Endothelial cell of umbilical vein (primary cell): ENCODE results near the gene OR2Z1. TPM values are rescaled to one million over a fixed set of nuclear protein-coding genes. Genes with fewer than 3 reads are reported as not detected.

Experiments
- BruUV-seq: library from RNA; stranded (reverse); fragments of 400-500 nt; replicated peaks from 2 replicates; lab custom pipeline; 2021; lab: Mats Ljungman, UMichigan
- CTCF ChIA-PET: fragments of 300-600, 350-600 bp; sonication (Branson Sonifier 250); formaldehyde crosslinking; loops from one replicate; lab custom pipeline; 2021; ENCODE audit warnings: antibody characterized with exemption, inconsistent platforms; lab: Charles Lee
- POLR2A ChIA-PET: fragments of 300-600, 350-600 bp; sonication (Branson Sonifier 250); formaldehyde crosslinking; loops from one replicate; lab custom pipeline; 2021; ENCODE audit warnings: antibody characterized with exemption, inconsistent platforms; lab: Charles Lee
- DNase-seq: peaks from one replicate; pipeline ENCODE4 v3.0.0-alpha.2; 2011; ENCODE audit warnings: low read depth, low spot score
- FAIRE-seq: peaks from 2 replicates; lab custom pipeline; 2011; peaks lifted over from hg19 to GRCh38; lab: Jason Lieb, UNC
- H2AFZ ChIP-seq: 2 replicates; pipeline ENCODE4 v1.6.0; 2012; ENCODE audit warnings: low read depth, low read length, control low read depth, inconsistent platforms
- H3K27ac ChIP-seq: 2 replicates; pipeline ENCODE4 v1.5.1; 2011; ENCODE audit warnings: low read depth, mild to moderate bottlenecking, control low read depth, low read length, moderate library complexity; ENCODE audit not compliant: insufficient read depth
- H3K27me3 ChIP-seq, 2 experiments: 2 replicates each; pipeline versions ENCODE4 v1.6.0 to v1.6.1; 2011; ENCODE audit warnings: low read length in 2 of 2, mixed read lengths in 1 of 2; ENCODE audit not compliant: control insufficient read depth in 2 of 2, insufficient read depth in 2 of 2
- H3K36me3 ChIP-seq, 2 experiments: 2 replicates in 1 of 2; 3 replicates in 1 of 2; pipeline ENCODE4 v1.5.1; 2011; ENCODE audit warnings: low read length in 2 of 2, mild to moderate bottlenecking in 1 of 2, moderate library complexity in 1 of 2; ENCODE audit not compliant: control insufficient read depth in 2 of 2, insufficient read depth in 2 of 2; ENCODE audit errors: extremely low read depth in 1 of 2
- H3K4me1 ChIP-seq: 3 replicates; pipeline ENCODE4 v1.5.1; 2011; ENCODE audit warnings: mild to moderate bottlenecking, low read length; ENCODE audit not compliant: control insufficient read depth, insufficient read depth; ENCODE audit errors: extremely low read depth
- H3K4me2 ChIP-seq: 2 replicates; pipeline ENCODE4 v1.6.1; 2011; ENCODE audit warnings: low read length, control low read depth, mixed read lengths; ENCODE audit not compliant: insufficient read depth
- H3K4me3 ChIP-seq, 3 experiments: fragments of 200-600 bp in 1 of 3; sonication (generic), shearing (Covaris generic) in 1 of 3; replicated peaks in 1 of 3; 2 replicates each; pipeline ENCODE4 v1.5.1; 2011 to 2016; ENCODE audit warnings: control low read depth in 3 of 3, low read length in 3 of 3, mild to moderate bottlenecking in 2 of 3, inconsistent platforms in 1 of 3, low read depth in 1 of 3, moderate library complexity in 1 of 3; ENCODE audit not compliant: insufficient read depth in 1 of 3
- H3K79me2 ChIP-seq: 2 replicates; pipeline ENCODE4 v1.6.0; 2012; ENCODE audit warnings: low read length, inconsistent platforms; ENCODE audit not compliant: control insufficient read depth, insufficient read depth
- H3K9ac ChIP-seq: replicated peaks from 2 replicates; pipeline ENCODE3; 2011; ENCODE audit warnings: low read length, control low read depth; ENCODE audit not compliant: insufficient read depth; ENCODE audit errors: extremely low read depth
- H3K9me1 ChIP-seq: replicated peaks from 3 replicates; pipeline ENCODE4 v1.6.0; 2011; ENCODE audit warnings: mild to moderate bottlenecking, low read length; ENCODE audit not compliant: control insufficient read depth, insufficient read depth; ENCODE audit errors: extremely low read depth
- H3K9me3 ChIP-seq: replicated peaks from 2 replicates; pipeline ENCODE4 v1.5.1; 2012; ENCODE audit warnings: low read length, inconsistent platforms; ENCODE audit not compliant: control insufficient read depth, insufficient read depth
- H4K20me1 ChIP-seq: replicated peaks from 2 replicates; pipeline ENCODE3; 2011; ENCODE audit warnings: mild to moderate bottlenecking, low read length; ENCODE audit not compliant: control insufficient read depth, insufficient read depth; ENCODE audit errors: extremely low read depth
- CTCF ChIP-seq, 2 donors: IDR thresholded peaks; 1 replicate in 1 of 2; 2 replicates in 1 of 2; pipeline ENCODE4 v1.5.1; 2011; ENCODE audit warnings: low read length in 2 of 2, mild to moderate bottlenecking in 2 of 2, moderate library complexity in 2 of 2, control low read depth in 1 of 2, inconsistent platforms in 1 of 2, low read depth in 1 of 2; ENCODE audit not compliant: insufficient read depth in 1 of 2; ENCODE audit errors: extremely low read depth in 1 of 2
- EZH2 ChIP-seq: IDR thresholded peaks from 2 replicates; pipeline ENCODE4 v1.6.1; 2012; ENCODE audit warnings: borderline replicate concordance, low read depth, mild to moderate bottlenecking, moderate library complexity, low read length, inconsistent platforms; ENCODE audit not compliant: severe bottlenecking
- FOS ChIP-seq: IDR thresholded peaks from 2 replicates; pipeline ENCODE4 v1.6.1; 2011; ENCODE audit warnings: mild to moderate bottlenecking, low read length, moderate library complexity, borderline replicate concordance; ENCODE audit not compliant: insufficient read depth
- GATA2 ChIP-seq: IDR thresholded peaks from 2 replicates; pipeline ENCODE4 v1.7.0; 2011; ENCODE audit warnings: low read depth, mild to moderate bottlenecking, moderate library complexity, mixed read lengths, low read length; ENCODE audit not compliant: insufficient read length, insufficient read depth
- JUN ChIP-seq: IDR thresholded peaks from 2 replicates; pipeline ENCODE4 v1.6.1; 2011; ENCODE audit warnings: borderline replicate concordance, low read depth; ENCODE audit not compliant: insufficient read length, insufficient read depth
- MAX ChIP-seq: IDR thresholded peaks from 2 replicates; pipeline ENCODE4 v1.6.1; 2011; ENCODE audit not compliant: insufficient read depth, insufficient read length
- MYC ChIP-seq: IDR thresholded peaks from one replicate; pipeline ENCODE4 v1.6.1; 2011; ENCODE audit warnings: mild to moderate bottlenecking, low read depth, low read length
- POLR2A ChIP-seq: IDR thresholded peaks from 2 replicates; pipeline ENCODE4 v1.6.1; 2012; ENCODE audit warnings: low read depth, mild to moderate bottlenecking, control low read depth, low read length
- POLR2AphosphoS5 ChIP-seq: IDR thresholded peaks from 2 replicates; pipeline ENCODE4 v1.6.1; 2012; ENCODE audit warnings: low read depth, mild to moderate bottlenecking, control low read depth, low read length, moderate library complexity; ENCODE audit not compliant: insufficient read depth
- dilution Hi-C: fragments of 300-500 bp; cut with MboI; formaldehyde crosslinking; loops from one replicate; pipeline ENCODE4 v1.15.0; 2019; ENCODE audit warnings: low sequenced_read_pairs; ENCODE audit not compliant: extremely low pct_ligation_motif_present
- intact Hi-C: fragments of 100-400 bp; cut with micrococcal nuclease; formaldehyde crosslinking; loops from one replicate; pipeline ENCODE4 v1.10.0; 2022
- polyA plus RNA-seq, 4 experiments: library from polyadenylated mRNA; depleted of rRNA in 3 of 4; stranded (reverse) in 3 of 4; unstranded in 1 of 4; fragments of >200 nt; gene quantifications; 2 replicates each; pipeline versions ENCODE4 v1.2.1 to v1.2.3, GENCODE V29; 2011 to 2012; ENCODE audit warnings: missing spikeins in 1 of 4
- total RNA-seq: library from RNA; stranded (reverse); gene quantifications from 2 replicates; pipeline ENCODE4 v1.2.3, GENCODE V29; 2021

OR2Z1 gene
- total and polyA plus RNA-seq, 2 donors (not counting 3 experiments of a cell fraction or from before 2014, with no cell fraction given) = not detected

GRCh38 chr19:8686549-8686948 is 34.9 kb upstream of the OR2Z1 start:
- intact Hi-C loops = no loop called here
- FAIRE-seq = no peak
- no TSS peak for BruUV-seq
- H3K27ac ChIP-seq = no peak overlapping the region
- no peaks in the 10 kb centered on the region for H3K36me3 ChIP-seq
- TF ChIP-seq JUN (no peak), FOS (no peak), POLR2A (no peak), MYC (no peak), GATA2 (no peak), CTCF (IDR thresholded peaks at IDR 0.05; ENCODE audit: extremely low read depth in 1 of 2, insufficient read depth in 1 of 2, low read depth in 1 of 2, low read length in 2 of 2) (no peak), POLR2AphosphoS5 (no peak), EZH2 (no peak), MAX (no peak)
- POLR2A ChIA-PET = no interaction called here
- H3K4me3 ChIP-seq = no peak overlapping the region
- H3K79me2 ChIP-seq = no peaks in the 10 kb centered on the region
- no peaks in the 10 kb centered on the region for H4K20me1 ChIP-seq
- no peak overlapping the region for H3K4me2 ChIP-seq
- H2AFZ ChIP-seq = no peak overlapping the region
- no peaks in the 10 kb centered on the region for H3K9me3 ChIP-seq
- DNase-seq = no peak
- H3K9ac ChIP-seq = no peak overlapping the region
- no peaks in the 10 kb centered on the region for H3K4me1 ChIP-seq
- CTCF ChIA-PET = no interaction called here
- no peaks in the 10 kb centered on the region for H3K9me1 ChIP-seq
- H3K27me3 ChIP-seq = no peaks in the 10 kb centered on the region
- dilution Hi-C loops = no loop called here
